ENCODE data around the gene OLFM1. TPM values are rescaled to one million over a fixed set of nuclear protein-coding genes. Genes with fewer than 3 reads are reported as not detected.

OLFM1 gene
- total and polyA plus RNA-seq, 7 experiments from 2014 or later: 0.19 to 2.1 (median 0.87) TPM; not detected in 3

- intact Hi-C loops (cut with micrococcal nuclease): loop anchor here (5.0 kb wide), 2 partner anchors 179 to 254 kb away; no protein-coding TSS in a partner anchor
- Mint-ChIP-seq H3K27me3 (peaks cover 33 to 79% (median 41%) of the 10 kb centered on the region in 5 donors), H3K4me1 (peaks cover 0 to 10% (median 6%) of the 10 kb centered on the region in 7 donors), H3K4me3 (peak overlapping the region in 1 of 10 donors; percentile 41), H3K27ac (no peak overlapping the region), H3K9me3 (peaks cover 0 to 8% (median 0%) of the 10 kb centered on the region in 11 donors), H3K36me3 (peaks cover 0 to 3% (median 0%) of the 10 kb centered on the region in 5 donors)
- DNase-seq: no peak
- no peaks in the 10 kb centered on the region for H3K9me3 ChIP-seq (ENCODE audit: control insufficient read depth in 2 of 3, low read length in 3 of 3)
- no peaks in the 10 kb centered on the region for H3K27me3 ChIP-seq (ENCODE audit: control insufficient read depth in 2 of 2, insufficient read depth in 2 of 2, low read length in 2 of 2)
- POLR2A ChIA-PET: no interaction called here
- no peak for ATAC-seq
- CTCF ChIA-PET: no interaction called here
- H3K4me1 ChIP-seq (ENCODE audit: control insufficient read depth in 2 of 2, insufficient read depth in 2 of 2, low read length in 2 of 2): no peaks in the 10 kb centered on the region
- no peaks in the 10 kb centered on the region for H3K36me3 ChIP-seq (ENCODE audit: control insufficient read depth in 2 of 3, insufficient read depth in 3 of 3, low read length in 3 of 3)
- H3K4me3 ChIP-seq (ENCODE audit: low read length): no peak overlapping the region
- H3K27ac ChIP-seq (ENCODE audit: low read depth, low read length): no peak overlapping the region
These were observed 995 bp downstream of the OLFM1 start for GRCh38 chr9:135088348-135088978.

DNA sequence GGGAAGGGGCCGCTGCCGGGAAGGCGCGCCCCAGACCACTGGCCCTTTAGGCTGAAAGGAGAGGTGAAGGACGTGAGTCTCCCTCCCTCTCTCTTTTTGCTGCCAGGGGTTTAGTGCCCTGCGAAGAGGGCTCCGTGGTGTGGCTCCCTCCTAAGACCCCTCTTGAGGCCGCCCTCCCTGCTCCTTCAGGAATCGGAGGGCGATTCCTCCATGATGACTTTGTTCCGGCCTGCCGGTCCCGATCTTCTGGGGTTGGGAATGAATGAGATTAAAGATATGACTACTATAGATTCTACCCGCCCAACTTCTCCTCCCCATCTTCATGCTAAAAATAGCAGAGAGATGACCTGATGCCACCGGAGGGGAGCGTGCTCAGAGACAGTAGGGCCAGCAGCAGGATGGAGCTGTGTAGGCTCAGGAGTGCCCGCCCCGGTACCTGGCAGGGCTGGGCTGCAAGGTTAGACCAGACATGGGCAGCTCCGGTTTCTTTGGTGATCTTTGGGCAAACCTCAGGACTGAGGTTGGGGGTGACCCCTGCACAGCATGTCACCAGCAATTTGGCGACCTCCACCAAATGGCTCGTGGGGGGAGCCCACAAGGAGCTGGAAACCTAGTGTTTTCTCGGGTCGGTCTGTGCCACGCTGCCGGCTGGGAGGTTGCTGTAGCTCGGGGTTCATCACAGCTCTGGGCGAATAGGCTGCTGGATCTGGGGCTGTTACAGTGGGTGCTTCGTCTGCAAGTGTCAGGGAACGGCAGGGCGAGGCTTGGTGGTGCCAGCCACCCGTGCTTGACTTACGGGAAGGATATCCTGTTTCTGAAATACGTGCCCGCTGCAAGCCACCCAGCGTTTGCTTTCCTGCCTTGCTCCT is 1.7 kb downstream of the OLFM1 start:
- Mint-ChIP-seq H3K4me1 (peaks cover 0 to 10% (median 6%) of the 10 kb centered on the region in 7 donors), H3K4me3 (peak overlapping the region in 1 of 10 donors; percentile 41), H3K27me3 (peaks cover 38 to 78% (median 41%) of the 10 kb centered on the region in 5 donors), H3K36me3 (peaks cover 0 to 3% (median 0%) of the 10 kb centered on the region in 5 donors), H3K27ac (no peak overlapping the region), H3K9me3 (peaks cover 0 to 6% (median 0%) of the 10 kb centered on the region in 11 donors)
- ATAC-seq (no peak), DNase-seq (no peak)
- ChIA-PET CTCF (no interaction called here), POLR2A (no interaction called here)
- no peaks in the 10 kb centered on the region for H3K27me3 ChIP-seq (ENCODE audit: control insufficient read depth in 2 of 2, insufficient read depth in 2 of 2, low read length in 2 of 2)
- no peak overlapping the region for H3K4me3 ChIP-seq (ENCODE audit: low read length)
- no peaks in the 10 kb centered on the region for H3K4me1 ChIP-seq (ENCODE audit: control insufficient read depth in 2 of 2, insufficient read depth in 2 of 2, low read length in 2 of 2)
- intact Hi-C loops (cut with micrococcal nuclease): loop anchor here (5.0 kb wide), 2 partner anchors 178 to 253 kb away; no protein-coding TSS in a partner anchor
- H3K27ac ChIP-seq (ENCODE audit: low read depth, low read length): no peak overlapping the region
- no peaks in the 10 kb centered on the region for H3K9me3 ChIP-seq (ENCODE audit: control insufficient read depth in 2 of 3, low read length in 3 of 3)
- no peaks in the 10 kb centered on the region for H3K36me3 ChIP-seq (ENCODE audit: control insufficient read depth in 2 of 3, insufficient read depth in 3 of 3, low read length in 3 of 3)

GRCh38 chr9:135090081-135090480 is 2.6 kb downstream of the OLFM1 start:
- H3K4me1 ChIP-seq (ENCODE audit: control insufficient read depth in 2 of 2, insufficient read depth in 2 of 2, low read length in 2 of 2): no peaks in the 10 kb centered on the region
- Mint-ChIP-seq H3K27me3 (peaks cover 41 to 74% (median 43%) of the 10 kb centered on the region in 5 donors), H3K36me3 (peaks cover 0 to 3% (median 0%) of the 10 kb centered on the region in 5 donors), H3K9me3 (peaks cover 0 to 5% (median 0%) of the 10 kb centered on the region in 11 donors), H3K4me3 (no peak overlapping the region), H3K4me1 (peaks cover 0 to 10% (median 6%) of the 10 kb centered on the region in 7 donors), H3K27ac (no peak overlapping the region)
- CTCF ChIA-PET: no interaction called here
- DNase-seq (no peak), ATAC-seq (no peak)
- no peaks in the 10 kb centered on the region for H3K27me3 ChIP-seq (ENCODE audit: control insufficient read depth in 2 of 2, insufficient read depth in 2 of 2, low read length in 2 of 2)
- H3K27ac ChIP-seq (ENCODE audit: low read depth, low read length): no peak overlapping the region
- POLR2A ChIA-PET: no interaction called here
- no peaks in the 10 kb centered on the region for H3K9me3 ChIP-seq (ENCODE audit: control insufficient read depth in 2 of 3, low read length in 3 of 3)
- no peak overlapping the region for H3K4me3 ChIP-seq (ENCODE audit: low read length)
- H3K36me3 ChIP-seq (ENCODE audit: control insufficient read depth in 2 of 3, insufficient read depth in 3 of 3, low read length in 3 of 3): no peaks in the 10 kb centered on the region
- intact Hi-C loops (cut with micrococcal nuclease): no loop called here

DNA sequence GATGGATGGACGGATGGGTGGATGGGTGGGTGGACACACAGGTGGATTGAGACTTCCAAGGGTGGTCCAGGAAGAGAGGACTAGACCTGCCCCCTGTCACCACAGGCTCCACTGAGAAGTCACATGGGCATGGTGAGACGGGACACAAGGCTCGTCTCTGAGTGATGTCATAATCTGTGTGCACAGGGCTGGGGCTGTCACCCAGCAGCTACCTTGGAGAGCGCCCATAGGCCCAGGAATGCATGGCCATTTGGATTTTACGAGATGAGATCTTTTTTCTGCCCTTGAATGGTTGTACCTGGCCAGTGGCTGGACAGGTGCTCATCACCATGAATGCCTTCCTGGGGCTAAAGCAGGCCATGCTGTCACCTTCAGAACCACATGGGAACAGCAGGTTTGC is 3.1 kb downstream of the OLFM1 start:
- ChIA-PET POLR2A (no interaction called here), CTCF (no interaction called here)
- Mint-ChIP-seq H3K4me1 (peaks cover 0 to 9% (median 6%) of the 10 kb centered on the region in 7 donors), H3K36me3 (peaks cover 0 to 3% (median 0%) of the 10 kb centered on the region in 5 donors), H3K9me3 (peaks cover 0 to 5% (median 0%) of the 10 kb centered on the region in 11 donors), H3K27me3 (peaks cover 38 to 74% (median 42%) of the 10 kb centered on the region in 5 donors), H3K4me3 (no peak overlapping the region), H3K27ac (no peak overlapping the region)
- no peaks in the 10 kb centered on the region for H3K27me3 ChIP-seq (ENCODE audit: control insufficient read depth in 2 of 2, insufficient read depth in 2 of 2, low read length in 2 of 2)
- intact Hi-C loops (cut with micrococcal nuclease): no loop called here
- no peaks in the 10 kb centered on the region for H3K36me3 ChIP-seq (ENCODE audit: control insufficient read depth in 2 of 3, insufficient read depth in 3 of 3, low read length in 3 of 3)
- no peaks in the 10 kb centered on the region for H3K9me3 ChIP-seq (ENCODE audit: control insufficient read depth in 2 of 3, low read length in 3 of 3)
- DNase-seq (no peak), ATAC-seq (no peak)
- H3K4me3 ChIP-seq (ENCODE audit: low read length): no peak overlapping the region
- no peaks in the 10 kb centered on the region for H3K4me1 ChIP-seq (ENCODE audit: control insufficient read depth in 2 of 2, insufficient read depth in 2 of 2, low read length in 2 of 2)
- no peak overlapping the region for H3K27ac ChIP-seq (ENCODE audit: low read depth, low read length)

- no peaks in the 10 kb centered on the region for H3K27me3 ChIP-seq (ENCODE audit: control insufficient read depth in 2 of 2, insufficient read depth in 2 of 2, low read length in 2 of 2)
- ChIA-PET CTCF (no interaction called here), POLR2A (no interaction called here)
- intact Hi-C loops (cut with micrococcal nuclease): no loop called here
- no peak for ATAC-seq
- H3K27ac Mint-ChIP-seq: no peak overlapping the region
- no peaks in the 10 kb centered on the region for H3K36me3 ChIP-seq (ENCODE audit: control insufficient read depth in 2 of 3, insufficient read depth in 3 of 3, low read length in 3 of 3)
- no peak overlapping the region for H3K27ac ChIP-seq (ENCODE audit: low read depth, low read length)
- H3K9me3 ChIP-seq (ENCODE audit: control insufficient read depth in 2 of 3, low read length in 3 of 3): no peaks in the 10 kb centered on the region
- no peaks in the 10 kb centered on the region for H3K4me1 ChIP-seq (ENCODE audit: control insufficient read depth in 2 of 2, insufficient read depth in 2 of 2, low read length in 2 of 2)
- H3K9me3 Mint-ChIP-seq: peaks cover 0 to 5% (median 0%) of the 10 kb centered on the region in 11 donors
- H3K4me1 Mint-ChIP-seq: no peaks in the 10 kb centered on the region
- H3K27me3 Mint-ChIP-seq: peaks cover 28 to 65% (median 40%) of the 10 kb centered on the region in 5 donors
- no peaks in the 10 kb centered on the region for H3K36me3 Mint-ChIP-seq
- no peak overlapping the region for H3K4me3 ChIP-seq (ENCODE audit: low read length)
- no peak overlapping the region for H3K4me3 Mint-ChIP-seq
- no peak for DNase-seq
These were observed 4.1 kb downstream of the OLFM1 start for GRCh38 chr9:135091545-135091944.

GRCh38 chr9:135093111-135093510 is 5.6 kb downstream of the OLFM1 start:
- H3K36me3 Mint-ChIP-seq: no peaks in the 10 kb centered on the region
- Histone ChIP-seq H3K4me3 (ENCODE audit: low read length) (no peak overlapping the region), H3K9me3 (ENCODE audit: control insufficient read depth in 2 of 3, low read length in 3 of 3) (no peaks in the 10 kb centered on the region), H3K36me3 (ENCODE audit: control insufficient read depth in 2 of 3, insufficient read depth in 3 of 3, low read length in 3 of 3) (no peaks in the 10 kb centered on the region), H3K27ac (ENCODE audit: low read depth, low read length) (no peak overlapping the region), H3K4me1 (ENCODE audit: control insufficient read depth in 2 of 2, insufficient read depth in 2 of 2, low read length in 2 of 2) (no peaks in the 10 kb centered on the region), H3K27me3 (ENCODE audit: control insufficient read depth in 2 of 2, insufficient read depth in 2 of 2, low read length in 2 of 2) (no peaks in the 10 kb centered on the region)
- ChIA-PET POLR2A (no interaction called here), CTCF (no interaction called here)
- H3K4me1 Mint-ChIP-seq: no peaks in the 10 kb centered on the region
- no peak overlapping the region for H3K27ac Mint-ChIP-seq
- H3K27me3 Mint-ChIP-seq: peaks cover 22 to 72% (median 47%) of the 10 kb centered on the region in 5 donors
- ATAC-seq (no peak), DNase-seq (no peak)
- peaks cover 0 to 5% (median 0%) of the 10 kb centered on the region in 11 donors for H3K9me3 Mint-ChIP-seq
- H3K4me3 Mint-ChIP-seq: no peak overlapping the region
- intact Hi-C loops (cut with micrococcal nuclease): no loop called here

All from naive thymus-derived CD4-positive, alpha-beta T cell (primary cell).